ENCODE data around the gene CSAD. TPM values are rescaled to one million over a fixed set of nuclear protein-coding genes. Genes with fewer than 3 reads are reported as not detected.

The CSAD gene
- total and polyA plus RNA-seq, 2 of the 13 experiments (the other 11 are each of a cell fraction or from before 2014, with no cell fraction given) = 7.2 to 23.5 TPM

GRCh38 chr12:53174881-53175491, 5.7 kb downstream of the CSAD start (continued):
- TF ChIP-seq ZNF782 (CRISPR knock-in tag; IDR thresholded peaks at IDR 0.05; ENCODE audit: borderline replicate concordance) (no peak), HNF4A (CRISPR knock-in tag; IDR thresholded peaks at IDR 0.05) (peak; percentile 77), HOMEZ (CRISPR knock-in tag; IDR thresholded peaks at IDR 0.05; ENCODE audit: low read depth) (no peak), IKZF5 (CRISPR knock-in tag; IDR thresholded peaks at IDR 0.05) (peak; percentile 69; the same call in 1 of the 2 replicates), ZBTB40 (IDR thresholded peaks at IDR 0.05) (no peak), ZBTB40 (CRISPR knock-in tag; IDR thresholded peaks at IDR 0.05) (peak; percentile 63), MYPOP (CRISPR knock-in tag; IDR thresholded peaks at IDR 0.05) (peak; percentile 66), ZFP36L1 (CRISPR knock-in tag; IDR thresholded peaks at IDR 0.05) (no peak), ZNF549 (CRISPR knock-in tag; IDR thresholded peaks at IDR 0.05) (no peak), SPEN (CRISPR knock-in tag; IDR thresholded peaks at IDR 0.05; ENCODE audit: low read depth) (no peak), SNAPC2 (CRISPR knock-in tag; IDR thresholded peaks at IDR 0.05) (0 out of 2 replicates have a peak, but pooled peaks have one; percentile 59), BATF2 (CRISPR knock-in tag; IDR thresholded peaks at IDR 0.05) (no peak), TRAFD1 (CRISPR knock-in tag; IDR thresholded peaks at IDR 0.05; ENCODE audit: borderline replicate concordance) (no peak)

All from HepG2 (cell line).